Colon (tissue), 2 donors: ENCODE data around the gene C5orf34.
"Not testable (repeated sequence)": the region's sequence is repeated elsewhere in the genome, so short reads cannot be mapped to it uniquely, and the experiment has no call there.

Experiments
- FAIRE-seq: peaks from 2 replicates; lab custom pipeline; 2012; peaks lifted over from hg19 to GRCh38; lab: Jason Lieb, UNC
- donor health status: control.
- donor health status: control.

C5orf34 gene, protein sequence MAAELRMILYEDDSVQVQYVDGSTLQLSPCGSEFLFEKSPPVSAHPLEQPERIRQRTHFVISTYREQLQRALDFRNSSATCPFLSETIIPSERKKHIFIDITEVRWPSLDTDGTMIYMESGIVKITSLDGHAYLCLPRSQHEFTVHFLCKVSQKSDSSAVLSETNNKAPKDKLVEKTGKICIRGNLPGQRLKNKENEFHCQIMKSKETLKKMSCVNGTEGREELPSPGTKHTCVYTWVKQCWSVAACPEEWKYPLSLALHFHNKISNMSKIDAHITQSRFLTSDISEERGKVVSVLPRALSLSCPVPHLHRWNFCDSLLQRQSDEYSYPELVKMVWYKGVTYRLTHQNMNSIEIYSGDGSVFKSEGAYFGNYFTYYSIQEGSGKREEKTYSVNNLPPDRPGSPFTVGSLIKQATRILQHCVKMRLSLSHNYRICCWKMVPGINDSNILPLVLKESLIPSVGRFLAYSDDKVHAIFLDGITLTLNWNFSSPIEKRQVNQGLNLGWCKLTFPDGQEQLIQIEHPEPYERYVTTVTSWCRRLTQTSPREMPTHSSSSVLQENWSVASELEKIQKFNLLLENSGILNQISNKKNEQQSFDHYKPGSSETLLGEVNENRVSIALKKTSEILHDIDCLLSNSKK

DNA sequence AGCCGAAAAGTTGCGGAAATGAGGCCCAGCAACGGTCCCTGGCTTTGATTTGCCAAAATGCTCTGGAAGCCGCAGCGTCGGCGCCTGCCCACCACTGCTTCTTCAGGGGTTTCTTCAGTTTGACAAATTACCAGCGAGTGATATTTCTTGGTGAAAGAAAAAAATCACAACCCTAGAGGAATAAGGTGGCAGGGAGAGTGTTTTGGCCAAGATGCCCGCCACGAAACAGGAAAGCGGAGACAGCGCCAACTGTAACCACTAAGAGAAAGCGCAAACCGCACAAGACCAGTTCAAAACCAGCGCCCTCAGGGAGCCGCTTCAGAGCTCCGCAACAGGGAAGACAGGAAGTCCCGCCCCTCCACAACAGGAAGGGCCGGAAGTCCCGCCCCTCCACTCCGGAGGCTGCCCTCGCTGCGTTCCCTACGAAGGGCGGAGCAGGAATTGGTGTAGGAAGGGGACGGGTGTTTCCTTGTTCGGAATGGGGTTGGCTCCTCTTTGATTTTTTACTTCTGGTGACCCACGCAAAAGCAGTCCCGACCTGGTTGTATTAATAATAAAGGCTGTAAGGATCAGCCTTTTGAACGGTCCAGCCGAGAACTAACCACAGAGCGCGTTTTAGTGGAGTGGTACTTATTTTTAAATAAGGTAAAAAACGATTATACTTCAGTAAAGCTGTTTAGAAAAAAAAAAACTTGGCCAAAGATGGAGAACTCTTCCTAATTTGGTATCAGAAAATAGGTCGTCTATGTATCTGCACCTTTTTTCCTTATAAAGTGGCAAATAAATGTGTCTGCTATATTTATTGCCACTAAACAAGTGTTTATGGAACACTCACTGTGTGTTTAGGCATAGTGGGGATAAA is at the start of gene C5orf34:
Gene C5orf34 (minus strand): TSS at position 333 of the 862 bp plus-strand sequence. CDS start 5,809 bp downstream, outside the sequence.
- no peak for FAIRE-seq

DNA sequence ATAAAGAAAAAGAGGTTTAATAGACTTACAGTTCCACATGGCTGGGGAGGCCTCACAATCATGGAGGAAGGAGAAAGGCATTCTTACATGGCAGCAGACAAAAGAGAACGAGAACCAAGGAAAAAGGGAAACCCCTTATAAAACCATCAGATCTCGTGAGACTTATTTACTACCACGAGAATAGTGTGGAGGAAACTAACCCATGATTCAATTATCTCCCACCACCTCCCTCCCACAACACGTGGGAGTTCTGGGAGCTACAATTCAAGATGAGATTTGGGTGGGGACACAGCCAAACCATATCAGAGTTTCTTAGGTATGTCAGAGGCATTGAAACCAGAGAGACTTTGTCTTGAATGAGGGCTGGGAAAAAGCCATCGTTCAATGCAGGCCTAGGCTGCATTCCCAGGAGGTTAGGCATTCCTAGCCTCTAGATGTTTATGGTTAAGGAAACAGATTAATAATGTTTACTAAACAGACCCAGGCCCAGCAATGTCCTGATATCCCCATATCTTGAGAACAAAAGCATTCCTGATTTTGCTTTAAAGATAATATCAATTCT is 49.4 kb upstream of the C5orf34 start:
- no peak for FAIRE-seq

DNA sequence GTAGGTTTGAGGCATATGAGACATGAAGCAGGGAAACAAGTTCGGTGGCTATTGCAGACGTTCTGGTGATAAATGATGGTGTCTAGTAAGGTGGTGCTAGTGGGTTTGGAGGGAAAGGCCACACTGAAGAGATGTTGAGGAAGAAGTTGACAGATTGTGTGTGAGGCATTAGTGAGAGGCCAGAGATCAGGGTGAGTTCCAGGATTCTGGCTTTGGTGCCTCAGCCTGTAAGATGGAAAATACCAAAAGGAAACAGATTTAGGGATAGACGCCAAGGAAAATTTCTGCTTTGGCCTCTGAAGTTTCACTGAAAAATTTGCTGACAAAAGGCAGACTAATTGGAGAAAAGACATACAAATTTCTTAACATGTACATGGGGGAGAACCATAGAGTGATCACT is 48.4 kb upstream of the C5orf34 start:
- FAIRE-seq: no peak

DNA sequence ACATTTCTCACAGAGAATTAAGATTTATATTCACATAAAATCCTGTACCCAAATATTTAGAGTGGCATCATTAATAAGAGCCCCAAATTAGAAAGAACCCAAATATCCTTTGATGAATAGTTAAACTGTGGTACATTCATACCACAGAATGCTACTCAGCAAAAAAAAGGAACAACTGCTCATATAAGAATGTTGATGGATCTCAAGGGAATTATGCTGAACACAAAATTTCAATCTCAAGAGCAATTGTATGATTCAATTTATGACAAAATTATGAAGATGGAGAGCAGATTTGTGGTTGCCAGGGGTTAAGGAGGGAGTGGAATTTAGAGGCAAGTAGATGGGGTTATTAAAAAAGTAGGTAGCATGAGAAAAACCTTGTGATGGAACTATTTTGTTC is 46.4 kb upstream of the C5orf34 start:
- FAIRE-seq: no peak

DNA sequence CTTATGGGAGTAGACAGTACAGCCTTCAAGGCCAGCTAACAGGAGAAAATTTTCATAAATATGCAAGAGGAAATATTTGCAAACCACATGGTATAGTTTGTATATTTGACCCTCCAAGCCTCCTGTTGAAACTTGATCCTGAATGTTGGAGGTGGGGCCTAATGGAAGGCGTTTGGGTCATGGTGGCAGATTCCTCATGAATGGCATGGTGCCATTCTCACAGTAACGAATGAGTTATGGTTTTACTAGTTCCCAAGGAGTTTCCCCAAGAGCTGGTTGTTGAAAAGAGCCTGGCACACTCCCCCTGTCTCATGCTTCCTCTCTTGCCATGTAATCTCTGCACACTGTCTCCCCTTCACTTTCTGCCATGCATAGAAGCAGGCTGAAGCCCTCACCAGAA is 45.2 kb upstream of the C5orf34 start:
- no peak for FAIRE-seq

DNA sequence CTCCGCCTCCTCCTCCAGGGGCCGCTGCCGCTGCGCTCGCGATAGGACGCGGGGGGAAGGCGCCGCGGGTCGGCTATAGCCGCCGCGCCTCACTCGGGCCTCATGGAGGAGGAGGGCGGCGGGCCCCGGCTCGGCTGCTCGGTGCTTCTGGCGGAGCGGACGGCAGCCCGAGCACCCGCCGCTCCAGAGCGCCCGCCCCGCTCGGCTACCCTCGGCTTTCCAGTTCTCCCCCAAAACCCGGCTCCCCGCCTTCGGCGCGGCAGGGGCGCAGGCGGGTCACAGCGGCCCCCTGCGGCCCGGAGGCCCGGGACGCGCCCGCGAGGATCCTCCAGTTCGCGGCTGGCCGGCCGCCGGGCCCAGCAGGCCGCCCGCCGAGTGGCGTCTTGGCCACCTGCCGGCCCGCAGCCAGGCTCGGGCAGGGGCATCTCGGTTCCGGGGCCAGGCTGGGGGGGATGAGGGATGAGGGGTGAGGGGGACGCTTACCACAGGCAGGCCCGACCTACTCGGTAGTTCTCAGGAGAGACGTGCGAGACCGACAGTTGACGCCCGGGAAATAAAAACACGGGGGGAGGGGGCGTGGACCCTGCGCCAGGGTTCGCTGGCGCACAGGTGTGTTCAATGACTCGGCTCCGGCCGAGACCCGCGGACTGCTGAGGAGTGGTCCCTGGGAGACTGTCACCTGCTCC is 42.1 kb upstream of the C5orf34 start, which contains the start of gene PAIP1:
Gene PAIP1 (minus strand): TSS at position 221 of the 686 bp plus-strand sequence. CDS start 231 bp downstream, outside the sequence.
- FAIRE-seq: no peak

DNA sequence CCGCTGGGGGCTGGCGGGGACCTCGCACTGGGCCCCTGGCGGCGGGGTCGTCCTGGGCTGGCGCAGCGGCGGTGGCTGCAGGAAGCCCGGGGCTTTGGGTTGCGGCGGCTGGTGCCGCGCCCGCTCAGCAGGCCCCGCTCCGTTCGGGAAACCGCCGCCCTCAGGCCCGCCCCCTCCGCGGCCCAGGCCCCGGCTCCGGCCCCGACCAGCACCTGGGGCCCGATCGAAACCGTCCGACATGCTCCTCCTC is 41.6 kb upstream of the C5orf34 start:
- not testable (repeated sequence) for FAIRE-seq

DNA sequence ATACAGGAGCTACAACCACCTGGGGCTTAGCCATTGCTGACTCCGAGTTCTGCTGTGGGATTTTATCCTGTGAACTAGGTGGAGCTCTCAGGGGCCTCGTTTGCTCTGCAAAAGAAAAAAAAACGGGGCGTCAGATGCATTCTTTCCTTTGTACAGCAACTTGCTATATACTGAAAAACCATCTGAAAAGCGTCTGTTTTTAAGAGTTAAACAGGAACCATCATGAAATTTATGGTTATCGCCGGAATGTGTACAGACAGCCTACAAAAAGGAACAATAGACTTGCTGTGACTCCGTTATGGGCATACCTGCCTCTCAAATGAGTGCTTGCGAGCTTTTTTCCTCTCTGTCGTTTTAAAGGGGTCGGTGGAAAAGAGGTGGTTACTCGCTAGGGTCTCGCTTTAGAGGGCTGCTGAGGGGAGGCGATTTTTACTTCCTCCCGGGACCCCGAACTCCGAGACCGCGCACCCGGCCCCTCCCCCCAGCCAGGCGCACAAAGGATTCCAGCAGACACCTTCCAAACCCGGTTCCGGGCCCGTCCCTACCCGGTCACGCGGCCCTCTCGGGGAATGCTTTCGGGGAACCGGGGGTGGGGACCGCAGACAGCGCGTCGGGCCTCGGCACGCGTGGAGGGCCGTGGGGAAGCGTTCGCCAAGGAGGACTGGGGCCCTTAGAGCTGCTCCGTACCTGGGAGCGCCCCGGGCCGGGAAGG is 41.1 kb upstream of the C5orf34 start:
- FAIRE-seq: no peak

DNA sequence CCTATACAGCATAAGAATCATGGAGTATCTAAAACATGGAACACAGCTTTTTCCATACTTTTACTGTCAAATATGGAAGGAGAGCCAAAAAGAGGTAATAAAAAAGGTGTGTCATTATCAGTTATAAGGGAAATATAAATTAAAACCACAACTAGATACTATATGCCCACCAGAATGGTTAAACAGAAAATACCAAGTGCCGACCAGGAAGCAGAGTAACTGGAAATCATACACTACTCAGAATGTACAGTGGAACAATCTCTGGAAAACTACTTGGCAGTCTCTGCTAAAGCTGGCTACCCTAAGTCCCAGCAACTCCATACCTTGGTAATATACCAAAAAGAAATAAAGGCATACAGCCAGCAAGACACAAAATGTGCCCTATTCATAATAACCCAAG is 39.5 kb upstream of the C5orf34 start:
- FAIRE-seq: no peak

DNA sequence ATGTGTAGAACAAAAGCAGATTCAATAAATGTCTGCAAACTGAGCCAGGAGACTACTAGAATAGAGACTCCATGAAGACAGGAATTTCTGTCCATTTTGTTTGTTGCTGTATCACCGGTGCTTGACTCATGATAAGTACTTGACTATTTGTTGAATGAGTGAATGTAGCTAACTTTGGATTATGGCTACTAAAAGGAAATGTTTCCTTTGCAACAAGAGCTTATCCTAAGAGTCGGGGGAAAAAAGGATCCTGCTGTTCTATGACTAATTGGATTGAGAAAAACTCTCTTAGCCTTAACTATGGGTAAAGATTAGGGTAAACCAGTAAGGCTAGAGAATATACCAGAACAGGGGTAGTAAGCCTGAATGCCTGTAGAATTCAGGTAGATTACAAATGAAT is 38.4 kb upstream of the C5orf34 start:
- no peak for FAIRE-seq

DNA sequence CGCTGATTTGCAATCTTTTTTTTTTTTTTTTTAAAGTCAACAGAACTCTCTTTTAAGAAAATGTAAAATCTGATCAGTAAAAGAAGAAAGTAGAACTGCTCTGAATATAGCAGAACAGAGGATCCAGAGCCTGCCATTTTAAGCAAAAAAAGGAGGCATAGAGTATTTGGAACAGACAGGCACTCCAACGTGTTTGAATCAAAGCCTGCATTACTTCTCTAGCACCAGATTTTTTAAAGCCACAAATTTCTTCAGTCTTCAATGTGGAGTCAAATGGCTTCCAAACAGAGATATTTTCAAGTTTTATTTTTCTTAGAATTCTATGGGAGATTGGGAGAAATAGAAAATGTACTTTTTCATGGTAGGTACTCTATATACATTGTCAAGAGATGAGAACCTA is 36.8 kb upstream of the C5orf34 start:
- FAIRE-seq: no peak

DNA sequence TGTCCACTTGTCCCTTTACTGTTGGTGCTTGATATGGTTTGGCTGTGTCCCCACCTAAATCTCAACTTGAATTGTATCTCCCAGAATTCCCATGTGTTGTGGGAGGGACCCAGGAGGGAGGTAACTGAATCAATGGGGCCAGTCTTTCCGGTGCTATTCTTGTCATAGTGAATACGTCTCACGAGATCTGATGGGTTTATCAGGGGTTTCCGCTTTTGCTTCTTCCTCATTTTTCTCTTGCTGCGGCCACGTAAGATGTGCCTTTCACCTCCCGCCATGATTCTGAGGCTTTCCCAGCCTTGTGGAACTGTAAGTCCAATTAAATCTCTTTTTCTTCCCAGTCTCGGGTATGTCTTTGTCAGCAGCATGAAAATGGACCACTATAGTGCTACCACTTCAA is 34.3 kb upstream of the C5orf34 start:
- FAIRE-seq: not testable (repeated sequence)

DNA sequence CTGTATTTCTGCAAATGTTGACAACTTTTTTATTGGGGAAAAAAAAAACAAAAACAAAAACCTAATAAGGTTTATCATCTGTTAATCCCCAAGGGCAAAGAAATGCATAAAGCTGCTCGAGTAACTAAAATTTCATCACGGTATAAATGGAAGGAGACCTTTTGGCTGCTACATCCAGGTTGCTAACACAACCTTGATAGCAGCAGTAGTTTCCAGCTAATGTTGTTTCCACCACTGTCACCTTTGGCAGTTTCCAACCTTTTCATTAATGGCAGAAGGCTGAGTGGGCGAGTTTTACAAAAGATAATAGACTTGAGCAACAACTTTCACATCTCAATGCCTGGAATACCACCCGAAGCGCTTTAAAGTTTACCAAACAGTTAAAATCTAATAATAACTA is 33.4 kb upstream of the C5orf34 start:
- FAIRE-seq: no peak

DNA sequence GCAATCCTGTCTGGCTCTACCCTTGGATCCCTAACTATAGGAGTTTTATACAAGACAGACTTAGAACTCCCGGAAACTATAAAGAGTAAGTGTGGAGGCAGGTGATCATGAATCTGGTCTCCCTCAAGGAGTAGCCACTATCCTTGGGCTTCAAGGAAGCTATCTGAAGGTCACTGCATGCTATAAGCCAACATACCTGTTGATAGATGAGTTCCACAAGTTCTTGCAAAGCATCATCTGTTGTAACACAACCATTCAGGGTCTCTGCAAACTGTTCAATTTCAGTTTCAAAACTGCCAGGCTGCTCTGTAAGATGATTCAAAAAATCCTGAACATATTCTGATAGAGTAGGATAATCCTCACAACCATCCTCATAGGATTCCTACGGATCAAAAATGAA is 32.6 kb upstream of the C5orf34 start:
- FAIRE-seq: no peak

DNA sequence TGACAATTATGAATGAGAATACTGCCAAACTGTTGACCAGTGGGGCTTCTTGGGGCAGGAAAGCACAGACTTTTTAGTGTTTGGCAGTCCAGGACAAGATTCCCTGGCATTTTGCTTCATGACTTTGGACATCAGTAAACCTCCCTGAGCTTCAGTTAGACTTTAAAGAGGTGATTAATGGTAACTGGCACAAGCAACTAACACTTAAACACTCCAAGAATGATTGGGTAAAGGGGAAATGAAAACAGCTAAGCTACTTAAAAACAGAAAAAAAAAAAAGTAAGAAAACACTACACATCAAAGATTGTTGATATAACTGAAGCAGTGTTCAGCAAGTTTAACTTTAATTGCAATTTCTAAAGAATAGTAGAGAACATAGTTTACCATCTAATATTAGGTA is 28.5 kb upstream of the C5orf34 start:
- FAIRE-seq: no peak

DNA sequence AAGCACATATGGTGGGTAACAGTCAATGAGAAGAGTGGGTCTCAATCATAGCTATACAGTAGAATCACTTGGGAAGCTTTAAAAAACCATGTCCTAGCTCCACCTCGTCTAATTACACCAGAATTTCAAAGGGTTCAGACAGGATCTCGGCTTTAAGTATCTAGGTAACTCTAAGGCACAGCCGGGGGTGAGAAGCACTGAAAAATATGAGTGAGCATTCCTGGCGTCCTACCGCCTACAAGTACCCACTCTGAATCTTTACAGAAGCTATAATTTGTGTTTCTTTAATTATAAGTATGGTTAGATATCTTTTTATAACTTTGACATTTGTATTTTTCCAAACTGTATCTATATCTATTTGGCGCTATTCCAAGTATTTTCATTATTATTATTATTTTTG is 25.8 kb upstream of the C5orf34 start:
- no peak for FAIRE-seq

DNA sequence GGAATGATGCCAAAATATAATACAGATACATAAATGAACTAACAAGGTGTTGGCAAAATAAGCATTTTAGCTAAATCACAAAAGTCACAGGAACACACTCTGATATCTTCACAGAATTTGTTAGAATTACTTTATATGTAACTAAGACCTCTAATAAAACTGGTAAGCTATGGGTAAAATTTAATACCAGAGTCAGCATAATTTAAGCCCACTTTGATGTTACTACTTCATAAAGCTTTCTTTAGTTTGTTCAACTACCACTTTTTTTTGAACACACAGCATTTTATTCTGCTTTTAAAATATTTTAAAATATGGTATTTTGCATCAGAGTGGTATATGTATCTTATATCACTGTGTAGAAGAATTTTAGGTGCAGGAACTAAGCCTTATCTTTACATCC is 22.0 kb upstream of the C5orf34 start:
- no peak for FAIRE-seq

DNA sequence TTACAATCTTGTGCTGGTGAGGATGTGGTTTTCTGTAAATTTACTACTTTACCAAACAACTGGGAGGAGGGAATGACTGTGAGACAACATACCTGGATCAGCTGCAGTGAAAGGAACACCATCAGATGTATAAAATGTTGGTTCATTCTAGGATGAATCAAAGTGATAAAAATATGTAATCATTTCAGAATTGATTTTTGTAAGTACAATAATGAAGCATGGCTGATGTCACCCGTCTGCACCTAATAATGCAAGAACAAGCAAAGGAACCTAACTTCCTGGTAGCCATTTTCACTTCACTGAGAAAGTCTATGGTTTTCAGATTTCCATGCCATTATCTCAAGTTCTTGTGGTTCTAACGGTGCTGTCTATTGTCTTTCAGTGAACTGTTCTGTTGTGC is 18.7 kb upstream of the C5orf34 start:
- FAIRE-seq: no peak

DNA sequence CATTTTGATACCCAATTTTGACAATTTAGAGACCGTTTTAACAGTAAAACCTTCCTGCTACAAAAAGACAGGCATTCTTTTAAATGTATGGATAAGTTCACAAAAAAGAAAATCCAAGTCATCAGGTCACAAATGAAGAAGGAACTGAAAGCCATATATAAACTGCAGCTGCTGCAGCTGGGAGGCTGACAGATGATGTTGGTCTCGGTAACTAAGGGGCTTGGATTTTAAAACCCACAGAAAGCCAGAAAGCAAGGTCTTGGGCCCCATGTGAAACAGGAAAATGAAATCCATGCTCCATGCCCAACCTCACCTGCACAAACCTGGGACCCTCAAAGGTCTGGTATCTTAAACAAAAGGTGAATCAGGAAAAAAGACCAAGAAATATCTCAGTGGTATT is 15.7 kb upstream of the C5orf34 start:
- no peak for FAIRE-seq

DNA sequence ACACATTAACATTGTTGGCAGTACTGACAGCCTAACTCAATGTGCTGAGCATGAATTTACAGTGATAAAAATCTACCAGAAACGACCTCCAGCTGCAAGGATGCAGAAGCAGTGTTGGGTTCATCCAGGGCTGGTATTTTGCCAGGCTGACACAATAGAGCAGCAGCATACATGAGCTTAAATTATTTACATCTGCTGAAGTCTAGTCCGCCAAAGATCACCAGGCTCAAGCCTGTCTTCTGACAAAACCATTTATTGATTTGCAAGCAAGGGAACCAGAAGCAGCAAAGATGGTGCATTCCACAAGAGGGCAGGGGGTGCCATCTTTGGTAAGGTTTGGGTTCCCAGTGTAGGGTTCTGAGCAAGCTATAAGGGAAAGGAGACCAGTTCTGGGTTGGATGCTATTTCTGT is 8.7 kb upstream of the C5orf34 start:
- no peak for FAIRE-seq

DNA sequence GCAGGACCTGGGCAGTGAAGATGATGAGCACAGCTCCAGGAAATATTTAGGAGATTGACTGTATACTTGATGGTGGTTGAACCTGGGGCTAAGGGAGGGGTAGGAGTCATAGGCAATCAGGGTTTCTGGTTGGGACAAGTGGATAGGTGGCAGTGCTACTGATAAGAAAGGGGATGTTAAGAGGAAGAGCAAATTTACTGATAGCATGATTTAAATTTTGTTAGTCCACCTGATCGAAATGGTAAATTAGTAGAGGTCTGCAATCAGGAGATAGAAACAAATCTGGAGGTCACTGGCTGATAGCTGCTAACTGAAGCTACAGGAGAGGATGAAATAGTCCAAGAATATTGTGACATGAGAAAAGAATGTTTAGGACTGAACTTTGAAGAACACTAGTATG is 5.7 kb upstream of the C5orf34 start:
- FAIRE-seq: no peak

DNA sequence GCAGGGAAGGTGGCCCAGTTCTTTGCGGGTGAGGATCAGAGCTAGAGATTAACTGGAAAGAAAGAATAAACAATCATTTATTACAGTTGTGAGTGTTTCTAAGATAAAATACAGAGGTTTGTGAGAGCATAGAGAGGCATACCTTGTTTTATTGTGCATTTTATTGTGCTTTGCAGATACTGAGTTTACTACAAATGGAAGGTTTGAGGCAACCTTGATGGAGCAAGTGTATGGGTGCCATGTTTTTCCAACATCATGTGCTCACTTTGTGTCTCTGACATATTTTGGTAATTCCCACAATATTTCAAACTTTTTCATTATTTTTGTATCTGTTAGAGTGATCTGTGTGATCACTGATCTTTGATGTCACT is 715 bp upstream of the C5orf34 start:
- no peak for FAIRE-seq
